H1 (cell line): ENCODE measurements around the gene IL23A. TPM values are rescaled to one million over a fixed set of nuclear protein-coding genes. Genes with fewer than 3 reads are reported as not detected.

Experiments used
- ATF2 ChIP-seq: IDR thresholded peaks from 2 replicates; pipeline ENCODE4 v1.6.1; 2012; ENCODE audit warnings: low read length, inconsistent platforms
- CHD1 ChIP-seq: IDR thresholded peaks from 2 replicates; pipeline ENCODE4 v1.6.1; 2012; ENCODE audit warnings: low read depth, low read length, improper control_type of control experiment
- EGR1 ChIP-seq: IDR thresholded peaks from 2 replicates; pipeline ENCODE4 v1.6.1; 2011; ENCODE audit warnings: low read depth, low read length, borderline replicate concordance
- RXRA ChIP-seq: IDR thresholded peaks from 2 replicates; pipeline ENCODE4 v1.6.1; 2011; ENCODE audit warnings: low read depth, mild to moderate bottlenecking, low read length, moderate library complexity; ENCODE audit not compliant: insufficient read depth
- polyA plus RNA-seq, 7 experiments: library from polyadenylated mRNA; depleted of rRNA in 3 of 7; stranded (reverse) in 5 of 7; unstranded in 2 of 7; fragments of >200 nt in 5 of 7; fragments of 200-250 nt in 2 of 7; gene quantifications; 1 replicate in 5 of 7; 2 replicates in 1 of 7; 4 replicates in 1 of 7; pipeline versions ENCODE4 v1.2.1 to v1.2.3, GENCODE V29; 2011 to 2013; ENCODE audit warnings: missing spikeins in 2 of 7, mixed read lengths in 2 of 7
- total RNA-seq: library from RNA; stranded (reverse); fragmentation: NEBNext Ultra II Directional; extraction: Animal tissue kit (Norgen Biotek cat#: 25700); gene quantifications from 2 replicates; pipeline ENCODE4 v1.2.1, GENCODE V29; 2021

Gene IL23A
- total and polyA plus RNA-seq, 2 of the 8 experiments (the other 6 are each of a cell fraction or from before 2014, with no cell fraction given) = 2.3 to 3.6 TPM

- TF ChIP-seq EGR1 (no peak), ATF2 (no peak), CHD1 (no peak), RXRA (no peak)
Observed at GRCh38 chr12:56308714-56309113, 30.0 kb upstream of the IL23A start (continued).
